H1 (cell line): ENCODE data around the gene PNMA6E. TPM values are rescaled to one million over a fixed set of nuclear protein-coding genes. Genes with fewer than 3 reads are reported as not detected.

Experiments
- MAX ChIP-seq: IDR thresholded peaks from 2 replicates; pipeline ENCODE4 v1.6.1; 2012; ENCODE audit warnings: inconsistent platforms
- PHF8 ChIP-seq: fragments of 200-600 bp; sonication (generic); conservative IDR thresholded peaks from 2 replicates; pipeline ENCODE4 v1.7.1; 2012; ENCODE audit warnings: low read depth, mild to moderate bottlenecking, inconsistent platforms, low read length, moderate library complexity
- RXRA ChIP-seq: IDR thresholded peaks from 2 replicates; pipeline ENCODE4 v1.6.1; 2011; ENCODE audit warnings: low read depth, mild to moderate bottlenecking, low read length, moderate library complexity; ENCODE audit not compliant: insufficient read depth
- polyA plus RNA-seq, 7 experiments: library from polyadenylated mRNA; depleted of rRNA in 3 of 7; stranded (reverse) in 5 of 7; unstranded in 2 of 7; fragments of >200 nt in 5 of 7; fragments of 200-250 nt in 2 of 7; gene quantifications; 1 replicate in 5 of 7; 2 replicates in 1 of 7; 4 replicates in 1 of 7; pipeline versions ENCODE4 v1.2.1 to v1.2.3, GENCODE V29; 2011 to 2013; ENCODE audit warnings: missing spikeins in 2 of 7, mixed read lengths in 2 of 7
- total RNA-seq: library from RNA; stranded (reverse); fragmentation: NEBNext Ultra II Directional; extraction: Animal tissue kit (Norgen Biotek cat#: 25700); gene quantifications from 2 replicates; pipeline ENCODE4 v1.2.1, GENCODE V29; 2021

Gene PNMA6E
- total and polyA plus RNA-seq, 2 of the 8 experiments (the other 6 are each of a cell fraction or from before 2014, with no cell fraction given), result not detected

GRCh38 chrX:153375571-153375970, 25.6 kb downstream of the PNMA6E start (continued):
- TF ChIP-seq MAX, result no peak
- no peak for TF ChIP-seq RXRA
- TF ChIP-seq PHF8, result no peak
- TF ChIP-seq, all 59 proteins: peak for 0
